ENCODE data around the gene APOL4.

- TF ChIP-seq CTCF (IDR thresholded peaks at IDR 0.05; ENCODE audit: insufficient read depth, low read depth, low read length), result peak; percentile 75
- no peak for TF ChIP-seq EZH2 (IDR thresholded peaks at IDR 0.05; ENCODE audit: insufficient read depth, low read length)
Observed at GRCh38 chr22:36194971-36195370, 6.6 kb downstream of the APOL4 start.

All from astrocyte (in vitro differentiated cells and primary cell).